Measurements from ENCODE around the gene SCYGR2. TPM values are rescaled to one million over a fixed set of nuclear protein-coding genes. Genes with fewer than 3 reads are reported as not detected.

The SCYGR2 gene
- total RNA-seq, 1 experiment from 2014 or later, result not detected

GRCh38 chr2:227551836-227552235 is 46.9 kb upstream of the SCYGR2 start:
- no peak overlapping the region for H4K91ac ChIP-seq (ENCODE audit: insufficient read length, low read depth, low read length)
- H4K5ac ChIP-seq (ENCODE audit: insufficient read length, low read depth, low read length), result no peak overlapping the region
- H3K4me1 ChIP-seq (ENCODE audit: insufficient read depth, low read length), result no peaks in the 10 kb centered on the region
- DNase-seq, result no peak
- H2AFZ ChIP-seq (ENCODE audit: low read length), result no peak overlapping the region
- H3K23me2 ChIP-seq (ENCODE audit: insufficient read length, low read depth, low read length, poor library complexity, severe bottlenecking), result no peaks in the 10 kb centered on the region
- Mint-ChIP-seq H3K4me3 (no peak overlapping the region), H3K36me3 (ENCODE audit: insufficient read depth in 1 of 3, low read depth in 3 of 3) (peaks cover 21 to 58% (median 43%) of the 10 kb centered on the region in 3 experiments; a peak in 6 of 7 replicates), H3K4me1 (no peaks in the 10 kb centered on the region), H3K27me3 (ENCODE audit: low read depth) (no peaks in the 10 kb centered on the region), H3K27ac (peak overlapping the region in 2 of 3 experiments; percentile 83 to 86; a peak in 2 of 7 replicates), H3K9me3 (no peaks in the 10 kb centered on the region)
- H3K18ac ChIP-seq (ENCODE audit: insufficient read length, low read depth, low read length), result no peak overlapping the region
- no peak overlapping the region for H2BK12ac ChIP-seq (ENCODE audit: insufficient read length, low read depth, low read length)
- no peak overlapping the region for H2BK20ac ChIP-seq (ENCODE audit: low read depth, low read length, poor library complexity, severe bottlenecking)
- TF ChIP-seq, protein P1, sequence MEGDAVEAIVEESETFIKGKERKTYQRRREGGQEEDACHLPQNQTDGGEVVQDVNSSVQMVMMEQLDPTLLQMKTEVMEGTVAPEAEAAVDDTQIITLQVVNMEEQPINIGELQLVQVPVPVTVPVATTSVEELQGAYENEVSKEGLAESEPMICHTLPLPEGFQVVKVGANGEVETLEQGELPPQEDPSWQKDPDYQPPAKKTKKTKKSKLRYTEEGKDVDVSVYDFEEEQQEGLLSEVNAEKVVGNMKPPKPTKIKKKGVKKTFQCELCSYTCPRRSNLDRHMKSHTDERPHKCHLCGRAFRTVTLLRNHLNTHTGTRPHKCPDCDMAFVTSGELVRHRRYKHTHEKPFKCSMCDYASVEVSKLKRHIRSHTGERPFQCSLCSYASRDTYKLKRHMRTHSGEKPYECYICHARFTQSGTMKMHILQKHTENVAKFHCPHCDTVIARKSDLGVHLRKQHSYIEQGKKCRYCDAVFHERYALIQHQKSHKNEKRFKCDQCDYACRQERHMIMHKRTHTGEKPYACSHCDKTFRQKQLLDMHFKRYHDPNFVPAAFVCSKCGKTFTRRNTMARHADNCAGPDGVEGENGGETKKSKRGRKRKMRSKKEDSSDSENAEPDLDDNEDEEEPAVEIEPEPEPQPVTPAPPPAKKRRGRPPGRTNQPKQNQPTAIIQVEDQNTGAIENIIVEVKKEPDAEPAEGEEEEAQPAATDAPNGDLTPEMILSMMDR (conservative IDR thresholded peaks at IDR 0.05), result no peak
- no peaks in the 10 kb centered on the region for H3K79me2 ChIP-seq (ENCODE audit: insufficient read depth, low read length)
- H3K9ac ChIP-seq (ENCODE audit: extremely low read depth, insufficient read length, low read length), result no peak overlapping the region
- no peak overlapping the region for H3K4me2 ChIP-seq (ENCODE audit: insufficient read depth, insufficient read length, low read length)
- no peak overlapping the region for H3K27ac ChIP-seq (ENCODE audit: insufficient read length, low read depth, low read length)
- no peak overlapping the region for H2AK5ac ChIP-seq (ENCODE audit: insufficient read length, low read length)
- no peak overlapping the region for H2BK5ac ChIP-seq (ENCODE audit: insufficient read length, low read length)
- no peaks in the 10 kb centered on the region for H3K79me1 ChIP-seq (ENCODE audit: insufficient read depth, low read depth, low read length, poor library complexity, severe bottlenecking)
- no peak overlapping the region for H3K14ac ChIP-seq (ENCODE audit: insufficient read depth, low read length)
- no peak overlapping the region for H3K23ac ChIP-seq (ENCODE audit: insufficient read length, low read depth, low read length)
- H2BK120ac ChIP-seq (ENCODE audit: low read depth, low read length, poor library complexity, severe bottlenecking), result no peak overlapping the region
- no peaks in the 10 kb centered on the region for H4K20me1 ChIP-seq (ENCODE audit: control insufficient read depth, insufficient read depth, insufficient read length)
- no CpG with 5 or more reads among the region's 3 CpGs for WGBS (ENCODE audit: extremely low coverage, insufficient read length, low lambda C conversion rate)
- no peak overlapping the region for H4K8ac ChIP-seq (replicated peaks; ENCODE audit: insufficient read length, low read depth, low read length)
- no peak overlapping the region for H3T11ph ChIP-seq (ENCODE audit: low read length)
- no peak overlapping the region for H3K56ac ChIP-seq (ENCODE audit: insufficient read length, low read depth, low read length)
- H3K9me3 ChIP-seq (ENCODE audit: control insufficient read depth, low read depth, low read length), result no peaks in the 10 kb centered on the region
- H3K27me3 ChIP-seq (ENCODE audit: insufficient read depth, low read length), result no peaks in the 10 kb centered on the region
- no peak overlapping the region for H2BK15ac ChIP-seq (ENCODE audit: low read depth, low read length)
- H3K4ac ChIP-seq (ENCODE audit: low read depth, low read length), result no peak overlapping the region

Measured in H9 (cell line).